HG03097 (cell line): ENCODE measurements around the gene XPR1.

ENCODE experiments used
- ATAC-seq: cut with Tn5 transposase; IDR thresholded peaks from one replicate; pipeline ENCODE4 v1.9.1; 2021; ENCODE audit not compliant: unreplicated experiment, low FRiP score

XPR1 gene

DNA sequence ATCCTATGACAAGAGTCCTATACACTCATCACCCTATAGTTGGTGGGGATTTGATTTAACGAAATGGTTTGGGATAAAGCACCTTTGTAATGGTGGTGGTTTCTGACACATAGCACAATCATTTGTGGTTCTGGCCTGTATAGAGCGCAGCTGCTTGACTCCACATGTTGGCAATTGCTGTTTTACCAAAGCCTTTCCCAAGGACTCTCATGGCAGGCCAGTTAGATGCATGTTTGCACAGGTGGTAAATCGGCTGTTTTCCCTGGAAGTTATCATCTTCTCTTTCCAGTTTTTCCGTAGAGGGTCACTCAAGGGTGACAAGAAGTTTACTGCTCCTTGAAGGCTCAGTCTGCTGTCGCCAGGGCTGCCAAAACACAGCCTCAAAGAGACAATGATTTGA is 17.1 kb upstream of the XPR1 start:
- ATAC-seq: no peak

DNA sequence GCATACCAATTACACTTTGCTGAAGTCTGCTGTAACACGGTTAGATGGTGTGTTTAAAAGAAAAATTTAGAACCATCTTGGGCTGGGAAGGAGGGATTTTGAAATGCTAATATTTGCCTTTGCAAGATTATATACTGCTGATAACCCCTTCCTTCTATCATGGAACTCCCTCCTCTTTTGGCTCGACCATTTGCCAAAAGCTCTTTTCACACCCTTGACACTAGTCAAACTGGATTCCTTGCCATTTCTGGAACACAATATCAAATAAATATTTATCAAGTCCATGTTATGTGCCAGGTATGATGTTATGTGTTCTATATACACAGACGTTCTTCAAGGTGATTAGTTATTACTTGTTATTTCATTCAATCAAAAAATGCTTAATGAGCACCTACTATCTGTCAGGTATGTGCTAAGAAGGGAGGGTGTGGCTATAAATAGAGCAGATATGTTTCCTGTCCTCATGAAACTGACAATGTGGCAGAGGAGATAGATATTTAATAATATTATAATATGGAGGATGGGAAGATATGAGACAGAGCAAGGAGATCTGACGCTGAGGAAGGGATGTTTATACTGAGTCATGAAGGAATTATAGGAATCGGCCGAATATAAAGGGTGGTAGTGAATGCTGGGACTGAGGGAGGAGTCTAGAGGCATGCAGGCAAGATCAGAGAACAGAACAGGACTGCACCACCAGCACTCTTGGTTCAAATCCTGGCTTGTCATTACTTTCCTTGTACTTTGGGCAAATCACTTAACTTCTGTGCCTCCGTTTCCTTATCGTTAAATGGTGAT is 16.1 kb upstream of the XPR1 start:
- no peak for ATAC-seq

DNA sequence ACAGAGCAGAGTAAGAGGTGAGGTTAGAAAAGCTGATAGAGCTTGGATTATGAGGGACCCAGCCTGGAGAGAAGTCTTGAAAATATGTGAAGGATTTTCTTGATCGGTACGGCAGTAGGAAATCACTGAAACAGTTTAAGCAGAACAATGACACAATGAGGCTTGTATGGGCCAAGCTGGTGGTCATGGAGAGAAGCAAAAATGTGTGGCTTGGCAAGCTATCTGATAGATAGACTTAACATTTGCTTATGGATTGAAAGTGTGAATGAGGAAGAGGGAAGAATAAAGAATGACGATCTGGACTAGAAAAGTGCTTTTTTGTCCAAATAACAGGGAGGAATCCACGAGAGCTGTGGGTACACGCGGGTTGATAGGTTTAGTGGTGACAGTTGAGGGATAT is 15.4 kb upstream of the XPR1 start:
- ATAC-seq: no peak

DNA sequence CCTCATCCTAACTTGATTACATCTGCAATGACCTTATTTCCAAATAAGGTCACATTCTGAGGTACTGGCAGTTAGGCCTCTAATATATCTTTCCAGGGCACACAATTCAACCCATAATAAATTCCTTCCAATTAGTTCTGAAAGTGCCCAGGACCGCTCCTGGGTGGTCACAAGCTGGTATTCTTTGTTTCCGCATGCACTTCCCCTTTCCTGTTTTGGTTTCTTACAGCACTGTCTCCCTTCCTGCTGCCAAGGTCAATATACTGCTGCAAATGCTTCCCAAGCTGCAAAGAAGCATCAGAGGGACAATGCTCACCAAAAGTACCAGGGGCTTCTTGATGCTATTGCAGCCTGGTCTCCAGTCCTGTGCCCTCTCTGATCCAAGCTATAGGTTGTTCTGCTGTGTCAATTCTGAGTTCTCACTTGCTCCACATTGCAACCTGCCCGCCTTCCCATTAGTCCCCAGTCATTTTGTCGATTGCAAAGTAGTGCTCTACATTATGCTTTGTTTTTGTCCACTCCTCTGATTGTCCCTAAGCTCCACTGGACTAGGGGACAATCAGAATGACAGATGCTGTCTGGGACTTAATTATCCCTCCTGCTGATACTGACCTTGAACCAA is 13.9 kb upstream of the XPR1 start:
- ATAC-seq: no peak

DNA sequence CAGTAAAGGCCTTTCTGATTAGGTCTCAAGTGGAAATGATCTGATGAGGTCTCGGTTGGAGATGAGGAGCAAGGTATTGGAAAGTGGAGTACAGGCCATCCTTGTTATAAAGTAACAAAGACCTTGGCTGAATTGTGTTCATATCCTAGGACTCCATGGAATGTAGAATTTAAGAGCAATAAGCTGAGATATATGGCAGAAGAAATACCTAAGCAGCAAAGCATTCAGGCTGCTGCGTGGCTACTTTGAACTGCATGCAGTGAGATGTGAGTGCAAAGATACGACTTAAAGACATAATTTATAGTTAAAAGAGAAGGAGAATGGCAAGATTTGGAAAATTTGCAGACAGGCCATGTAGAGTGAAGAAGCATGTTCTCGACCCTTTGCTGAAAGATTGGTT is 11.2 kb upstream of the XPR1 start:
- ATAC-seq: no peak

DNA sequence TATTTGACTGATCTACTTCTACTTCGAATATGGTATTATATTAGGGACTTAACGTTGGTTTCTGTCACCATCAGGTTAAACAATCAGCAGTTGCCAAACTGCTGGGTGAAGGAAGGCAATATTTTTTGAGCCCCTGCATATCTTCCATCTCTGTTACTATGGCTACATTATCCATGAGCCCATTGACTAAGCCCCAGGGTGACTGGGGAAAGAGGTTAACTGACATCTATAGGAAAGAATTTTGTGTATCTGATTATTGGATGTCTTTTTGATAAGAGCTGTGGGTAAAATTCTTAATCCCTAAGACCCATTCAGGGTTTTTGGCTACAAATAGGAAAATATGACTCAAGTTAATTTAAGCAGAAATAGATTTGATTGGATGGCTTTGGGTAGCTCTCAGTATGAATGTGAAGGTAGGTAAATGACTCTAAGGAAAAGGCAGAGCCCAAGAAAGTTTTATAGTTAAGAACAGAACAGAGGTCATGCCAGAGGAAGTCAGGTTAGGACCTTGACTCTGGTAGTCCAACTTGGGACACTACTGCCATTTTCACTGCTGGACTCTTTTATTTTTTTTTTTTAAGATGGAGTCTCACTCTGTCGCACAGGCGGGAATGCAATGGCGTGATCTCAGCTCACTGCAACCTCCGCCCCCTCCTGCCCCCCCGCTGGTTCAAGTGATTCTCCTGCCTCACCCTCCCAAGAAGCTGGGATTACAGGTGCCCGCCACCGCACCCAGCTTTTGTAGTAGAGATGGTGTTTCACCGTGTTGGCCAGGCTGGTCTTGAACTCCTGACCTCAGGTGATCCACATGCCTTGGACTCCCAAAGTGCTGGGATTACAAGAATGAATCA is 8.9 kb upstream of the XPR1 start:
- no peak for ATAC-seq

DNA sequence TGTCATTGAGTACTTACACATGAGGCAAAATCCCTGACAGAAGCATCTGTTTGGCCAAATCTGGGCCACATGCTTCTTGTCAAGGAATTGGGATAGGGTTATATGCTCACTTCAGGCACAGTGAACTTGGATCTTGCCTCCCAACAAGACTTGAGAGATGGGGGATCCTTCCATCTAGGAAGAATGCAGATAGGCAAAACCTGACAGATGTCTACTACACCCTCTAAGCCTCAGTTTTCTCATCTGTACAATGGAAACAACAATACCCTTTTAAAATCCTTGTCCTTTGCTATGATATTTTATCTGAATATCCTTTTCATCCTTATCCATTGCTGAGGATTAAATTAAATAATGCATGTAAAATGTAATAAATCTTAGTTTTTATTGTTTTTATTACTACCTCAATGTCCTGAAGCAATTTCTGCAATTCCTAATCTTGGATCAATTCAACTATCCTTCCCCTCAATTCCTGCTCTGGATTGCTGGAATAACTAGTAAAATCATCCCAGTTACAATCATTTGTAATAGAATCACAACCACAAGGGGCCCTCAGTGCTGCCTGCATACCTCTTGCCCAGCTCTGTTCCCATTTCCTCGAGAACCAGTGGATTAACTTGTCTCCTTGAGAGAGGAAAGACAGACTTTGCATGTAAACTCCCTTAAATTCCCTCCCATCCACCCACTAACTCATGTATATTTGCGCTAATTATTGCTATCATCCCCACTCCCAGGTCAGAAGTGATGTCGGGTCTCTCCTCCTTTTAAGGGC is 8.1 kb upstream of the XPR1 start:
- no peak for ATAC-seq

DNA sequence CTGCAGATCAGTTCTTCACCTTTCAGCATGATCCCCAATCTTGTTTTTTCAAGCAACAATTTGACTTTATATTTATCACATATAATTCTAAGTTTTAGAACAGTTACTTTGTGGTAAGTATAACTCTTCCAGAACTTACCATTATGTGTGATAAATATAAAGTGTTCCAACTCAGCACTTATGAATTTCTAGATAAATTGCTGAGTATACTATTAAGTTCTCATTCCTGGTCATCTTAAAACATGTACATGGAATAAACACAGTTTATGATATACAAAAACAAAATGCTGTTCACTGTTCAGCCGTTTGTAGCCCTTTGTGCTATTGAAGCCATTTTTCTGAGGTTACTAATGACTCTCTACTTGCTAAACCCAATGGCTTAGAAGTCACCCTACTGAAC is 5.1 kb upstream of the XPR1 start:
- ATAC-seq: no peak

DNA sequence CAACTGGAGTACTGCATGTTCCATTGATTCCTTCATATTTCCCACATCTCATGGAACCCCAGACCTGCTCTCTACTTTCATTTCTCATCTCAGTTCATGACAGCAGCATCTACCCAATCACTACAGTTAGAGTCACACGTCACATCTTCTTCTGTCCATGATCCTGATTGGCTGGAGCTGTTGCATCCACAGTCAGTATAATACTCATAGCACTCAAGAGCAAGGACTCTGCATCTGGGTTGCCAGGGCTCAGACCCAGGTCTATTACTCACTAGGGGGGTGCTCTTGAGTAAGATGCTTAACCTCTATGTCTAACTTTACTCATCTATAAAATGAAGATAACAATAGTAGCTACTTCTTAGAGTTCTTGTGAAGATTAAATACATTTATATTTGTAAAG is 4.4 kb upstream of the XPR1 start:
- ATAC-seq: no peak

DNA sequence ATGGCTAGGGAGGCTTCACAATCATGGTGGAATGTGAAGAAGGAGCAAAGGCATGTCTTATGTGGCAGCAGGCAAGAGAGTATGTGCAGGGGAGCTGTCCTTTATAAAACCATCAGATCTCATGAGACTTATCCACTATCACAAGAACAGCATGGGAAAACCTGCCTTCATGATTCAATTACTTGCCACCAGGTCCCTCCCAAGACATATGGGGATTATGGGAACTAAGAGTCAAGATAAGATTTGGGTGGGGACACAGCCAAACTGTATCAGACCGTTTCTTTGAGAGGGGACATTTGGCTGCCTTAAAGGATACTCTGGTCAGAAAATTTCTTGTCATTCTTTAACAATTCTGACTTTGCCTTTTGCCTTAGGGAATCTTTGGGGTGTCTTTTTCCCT is 3.2 kb upstream of the XPR1 start:
- ATAC-seq: no peak

DNA sequence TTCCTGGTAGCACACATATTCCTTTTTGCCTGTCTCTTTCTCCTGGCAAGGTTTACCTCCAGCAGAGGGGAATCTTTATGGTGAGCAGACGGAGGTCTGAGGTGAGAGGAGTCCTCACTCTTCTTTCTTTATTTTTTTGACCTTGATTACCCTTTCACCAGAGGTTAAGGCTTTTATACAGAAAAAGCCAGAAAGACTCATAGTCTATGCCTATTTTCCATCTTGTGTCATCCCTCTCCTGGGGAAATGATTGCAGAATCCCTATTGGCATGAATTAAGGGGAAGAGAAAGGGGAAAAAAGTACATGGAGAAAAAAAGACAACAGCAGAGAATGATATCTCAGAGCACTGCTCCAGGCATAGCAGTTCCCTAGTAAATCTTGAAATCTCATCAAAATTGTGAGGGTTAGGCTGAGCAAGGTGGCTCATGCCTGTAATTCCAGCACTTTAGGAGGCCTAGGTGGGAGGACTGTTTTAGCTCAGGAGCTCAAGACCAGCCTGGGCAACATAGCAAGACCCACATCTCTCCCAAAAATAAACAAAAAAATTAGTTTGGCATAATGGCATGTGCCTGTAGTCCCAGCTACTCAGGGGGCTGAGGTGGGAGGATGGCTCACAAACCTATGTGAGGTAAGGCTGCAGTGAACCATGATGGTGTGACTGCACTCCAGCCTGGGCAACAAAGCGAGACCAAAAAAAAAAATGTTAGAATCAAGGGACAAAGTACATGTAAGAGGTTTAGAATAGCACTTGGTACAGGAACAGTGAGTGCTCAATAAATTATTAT is 1.2 kb upstream of the XPR1 start:
- ATAC-seq: no peak

DNA sequence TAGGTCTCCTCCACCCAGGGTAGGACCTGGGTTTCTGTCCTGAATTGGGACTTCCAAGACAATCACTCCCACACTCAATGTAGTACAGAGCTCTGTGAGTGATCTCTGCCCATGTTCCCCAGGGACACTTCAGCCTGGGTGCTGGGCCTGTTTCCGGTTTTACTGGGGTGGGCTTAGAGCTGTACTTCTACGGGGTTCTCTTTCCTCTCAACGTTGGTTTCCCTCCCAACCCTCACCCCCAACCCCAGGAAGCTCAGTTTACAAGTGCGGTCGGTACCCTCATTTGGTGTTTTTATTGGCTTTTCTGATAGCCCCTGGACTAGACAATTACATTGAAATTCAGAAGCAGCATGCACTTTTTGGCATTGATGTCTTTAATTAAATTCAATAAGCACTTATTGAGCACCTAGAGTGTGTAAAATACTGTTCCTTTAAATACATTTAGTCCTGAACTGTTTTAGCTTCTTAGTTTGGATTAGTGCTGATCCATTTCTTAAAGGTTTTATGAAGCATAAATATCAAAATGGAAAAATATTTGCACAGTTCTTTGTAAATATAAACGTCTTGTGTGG is 542 bp upstream of the XPR1 start:
- ATAC-seq: no peak

DNA sequence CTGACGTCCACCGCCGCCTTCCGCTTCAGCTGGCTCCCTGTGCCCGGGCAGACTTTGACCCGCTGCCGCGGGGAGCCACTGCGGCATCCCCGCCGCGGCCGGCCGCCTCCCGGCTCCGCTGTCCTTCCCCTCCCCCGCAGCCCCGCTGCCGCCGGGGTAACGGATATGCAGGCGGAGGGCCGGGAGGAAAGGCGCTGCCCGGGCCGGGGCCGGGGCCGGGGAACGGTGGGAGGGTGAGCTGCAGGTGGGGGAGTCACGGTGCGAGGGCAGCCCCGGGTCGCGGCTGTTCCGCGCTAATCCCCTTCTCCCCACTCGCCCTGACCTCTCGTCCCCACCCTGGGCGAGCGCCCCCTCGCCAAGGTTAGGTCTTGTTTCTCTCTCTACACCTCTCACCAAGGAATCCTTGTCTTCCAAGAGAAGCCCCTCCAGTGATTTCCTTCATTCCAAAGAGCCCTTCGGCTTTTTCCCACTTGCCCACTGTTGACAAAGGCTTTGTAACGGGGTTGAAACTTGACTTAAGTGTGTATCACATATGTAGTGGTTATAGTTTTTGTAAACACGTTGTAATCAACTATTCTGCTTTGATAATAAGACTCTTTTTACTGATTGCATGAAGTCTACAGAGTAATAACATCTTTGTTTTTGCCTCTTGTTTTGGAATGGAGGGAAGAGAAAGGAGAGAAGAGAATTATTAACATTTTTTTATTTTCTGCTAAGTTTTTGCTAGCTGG is 669 bp downstream of the XPR1 start:
- peak; percentile 38 for ATAC-seq

DNA sequence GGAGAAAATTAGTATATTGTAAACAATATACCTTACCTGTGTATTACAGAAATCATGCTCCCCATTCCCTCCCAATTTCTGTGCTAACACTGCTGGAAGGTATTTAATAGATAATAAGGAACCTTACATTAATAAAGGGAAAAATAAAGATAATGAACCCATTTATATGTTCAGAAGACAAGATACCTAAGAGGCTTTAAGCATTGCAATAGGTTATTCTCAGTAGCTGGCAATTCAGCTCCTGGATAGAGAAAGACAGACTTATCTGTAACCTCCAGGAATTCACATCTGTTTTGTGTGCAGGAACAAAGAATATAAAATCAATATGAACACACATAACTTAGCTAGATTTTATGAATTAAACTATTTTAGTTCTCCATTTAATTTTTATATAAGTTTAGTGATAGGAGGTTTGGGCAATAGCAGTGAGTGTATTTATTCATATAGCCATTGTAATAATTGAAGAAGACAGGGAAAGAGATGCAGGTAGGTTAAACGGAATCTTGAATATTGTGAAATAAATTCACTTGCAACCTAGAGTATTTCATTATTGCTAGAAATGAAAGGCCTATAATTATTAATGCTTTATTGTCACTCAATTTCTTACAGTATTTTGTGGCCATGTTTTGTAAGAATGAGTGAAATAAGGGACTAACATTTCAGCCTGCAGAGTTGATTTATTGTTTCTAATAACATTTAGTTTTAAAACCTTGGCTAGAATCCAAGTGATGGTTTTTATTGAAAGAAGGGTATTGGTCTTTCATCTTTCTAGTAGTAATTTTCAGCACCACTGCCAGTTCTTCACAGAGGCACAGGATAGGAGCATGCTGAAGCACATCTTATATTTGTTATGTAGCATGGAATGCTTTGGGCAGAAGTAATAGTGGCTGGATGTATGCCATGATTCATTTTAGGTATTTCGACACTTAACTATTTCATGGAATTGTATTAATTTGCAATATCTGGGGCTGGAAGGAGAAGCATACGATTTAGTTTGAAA is 1.5 kb downstream of the XPR1 start:
- ATAC-seq: no peak

DNA sequence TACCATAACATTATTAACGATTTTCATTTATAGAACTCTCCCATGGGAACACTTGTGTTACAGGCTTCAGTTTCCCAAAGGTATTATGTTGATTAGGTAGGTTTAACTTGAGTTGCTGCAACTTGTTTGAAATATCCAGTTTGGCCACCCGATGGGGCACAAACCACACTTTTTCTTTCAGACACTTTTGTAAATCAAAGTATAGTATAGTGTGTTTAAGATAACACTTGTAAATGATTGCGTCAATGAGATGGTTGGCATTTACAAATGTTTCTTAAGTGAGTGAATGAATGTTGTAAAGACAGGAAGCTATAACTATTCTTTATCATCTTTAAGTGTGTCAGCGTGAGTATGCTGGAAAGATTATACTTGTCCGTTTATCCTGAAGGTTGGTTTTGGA is 4.3 kb downstream of the XPR1 start:
- no peak for ATAC-seq

DNA sequence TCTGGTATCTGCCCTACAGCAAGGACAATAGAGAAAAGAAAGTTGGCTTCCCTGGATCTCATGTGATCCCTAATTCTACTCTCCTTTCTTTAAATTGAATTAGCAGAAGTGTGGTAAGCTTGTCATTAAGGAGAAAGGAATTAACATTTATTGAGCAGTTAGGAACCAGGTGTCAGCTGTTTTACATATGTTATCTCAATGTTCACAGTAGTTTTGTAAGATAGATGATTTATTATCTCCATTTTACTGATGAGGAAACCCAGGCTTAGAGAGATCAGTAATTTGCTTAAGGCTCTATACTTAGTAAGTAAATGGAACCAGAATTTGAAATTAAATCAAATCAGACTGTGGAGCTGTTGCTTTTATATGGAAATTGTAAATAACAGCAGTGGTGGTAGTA is 8.0 kb downstream of the XPR1 start:
- no peak for ATAC-seq

DNA sequence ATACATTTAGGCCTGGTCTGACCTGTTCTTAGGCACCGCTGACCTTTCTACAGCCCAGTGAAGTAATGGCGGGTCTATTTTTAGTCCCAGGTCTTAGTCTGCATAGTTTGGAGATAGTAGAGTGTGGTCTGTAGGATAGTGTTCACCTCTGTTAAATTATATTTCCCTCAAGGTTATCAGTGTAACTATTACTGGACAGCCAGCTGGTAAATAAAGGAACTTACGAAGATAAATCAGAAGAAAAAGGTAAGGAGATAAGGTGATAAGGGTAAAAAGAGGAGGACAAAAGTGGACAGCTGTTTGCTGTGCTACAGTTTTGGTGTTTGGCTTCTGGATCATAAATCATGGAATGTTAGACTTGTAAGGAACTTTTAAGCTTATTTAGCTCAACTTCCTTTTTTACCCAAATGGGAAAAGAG is 8.7 kb downstream of the XPR1 start:
- no peak for ATAC-seq

DNA sequence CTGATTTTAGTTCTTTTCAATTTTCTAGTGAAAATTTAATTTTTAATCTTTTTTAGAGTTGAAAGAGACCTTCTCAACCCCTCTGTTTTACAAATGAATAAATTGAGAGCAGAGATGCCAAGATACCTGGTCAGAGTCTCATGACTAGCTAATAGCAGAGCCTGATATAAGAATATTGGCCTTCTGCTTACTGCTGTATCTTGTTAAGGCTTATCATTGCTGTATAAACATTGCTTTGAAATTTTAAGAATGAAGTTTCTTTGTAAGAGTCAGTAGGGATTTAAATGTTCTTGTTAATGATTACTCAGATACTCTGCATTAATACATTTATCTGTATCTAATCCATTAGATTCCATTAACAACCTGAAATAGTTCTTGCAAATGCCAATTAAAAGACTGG is 9.8 kb downstream of the XPR1 start:
- ATAC-seq: no peak
